ENCODE measurements around the gene RNU1-2. TPM values are rescaled to one million over a fixed set of nuclear protein-coding genes. Genes with fewer than 3 reads are reported as not detected.

The RNU1-2 gene
- total and polyA plus RNA-seq, 2 of the 4 experiments (the other 2 are of a cell fraction) = under 0.01 TPM; not detected in 1

- TF ChIP-seq MXI1 (IDR thresholded peaks at IDR 0.05; ENCODE audit: borderline replicate concordance, low read depth, low read length) = no peak
- no peak for TF ChIP-seq RCOR1 (IDR thresholded peaks at IDR 0.05; ENCODE audit: insufficient replicate concordance, low read length)
Measured at GRCh38 chr1:16905868-16906702, 10.3 kb downstream of the RNU1-2 start (continued).

GRCh38 chr1:16906873-16907272 lies 11.1 kb downstream of the RNU1-2 start:
- Histone ChIP-seq H3K9me1 (ENCODE audit: insufficient read depth, low read length) (peaks cover 5% of the 10 kb centered on the region), H2AFZ (replicated peaks; ENCODE audit: low read length, poor library complexity) (no peak overlapping the region), H3K4ac (ENCODE audit: low read depth, low read length) (no peak overlapping the region), H4K91ac (ENCODE audit: insufficient read depth, low read depth, low read length) (no peak overlapping the region), H3K18ac (ENCODE audit: low read depth, low read length) (no peak overlapping the region), H4K20me1 (ENCODE audit: insufficient read depth, low read length) (peaks cover 5% of the 10 kb centered on the region), H2BK15ac (ENCODE audit: low read depth, low read length) (no peak overlapping the region), H3K4me1 (ENCODE audit: control insufficient read depth, insufficient read depth, low read length) (peaks cover 9% of the 10 kb centered on the region), H3K9me3 (ENCODE audit: control insufficient read depth, insufficient read depth, low read length) (no peaks in the 10 kb centered on the region), H2AK5ac (ENCODE audit: low read depth, low read length) (no peak overlapping the region), H3K56ac (ENCODE audit: extremely low read depth, insufficient read depth, low read length) (no peak overlapping the region), H2BK5ac (ENCODE audit: low read depth, low read length, poor library complexity, severe bottlenecking) (no peak overlapping the region), H3K23ac (ENCODE audit: low read depth, low read length) (no peak overlapping the region), H3K27me3 (ENCODE audit: control insufficient read depth, insufficient read depth, low read length) (no peaks in the 10 kb centered on the region), H3K27ac (ENCODE audit: insufficient read depth, low read length) (no peak overlapping the region), H2BK120ac (ENCODE audit: low read depth, low read length) (no peak overlapping the region), H3K36me3 (ENCODE audit: control insufficient read depth, insufficient read depth, low read length) (no peaks in the 10 kb centered on the region), H3K4me2 (ENCODE audit: low read depth, low read length) (no peak overlapping the region), H2AK9ac (replicated peaks; ENCODE audit: low read depth, low read length, poor library complexity) (no peak overlapping the region), H3K79me1 (ENCODE audit: low read depth in 1 of 2, low read length in 2 of 2) (no peaks in the 10 kb centered on the region), H3K14ac (replicated peaks; ENCODE audit: low read depth, low read length) (no peak overlapping the region), H2BK20ac (ENCODE audit: low read depth, low read length) (no peak overlapping the region), H3K9ac (ENCODE audit: low read depth, low read length) (no peak overlapping the region), H4K8ac (ENCODE audit: low read depth in 2 of 2, low read length in 2 of 2) (no peak overlapping the region), H4K5ac (ENCODE audit: low read depth, low read length) (no peak overlapping the region), H3K4me3 (ENCODE audit: insufficient read depth, low read depth, low read length) (no peak overlapping the region)
- DNase-seq (no peak), ATAC-seq (ENCODE audit: low read depth) (no peak)
- TF ChIP-seq MAFK (IDR thresholded peaks at IDR 0.05; ENCODE audit: low read depth, low read length) (no peak), MXI1 (IDR thresholded peaks at IDR 0.05; ENCODE audit: borderline replicate concordance, low read depth, low read length) (no peak), CTCF (conservative IDR thresholded peaks at IDR 0.05; ENCODE audit: low read depth, low read length) (no peak)
- BruUV-seq (replicated peaks) = no TSS peak
- ChIA-PET CTCF (no interaction called here), POLR2A (ENCODE audit: unreplicated experiment) (no interaction called here)
- intact Hi-C loops (cut with micrococcal nuclease) = no loop called here
- in situ Hi-C loops (cut with MboI; ENCODE audit: low sequenced_read_pairs) = no loop called here
- dilution Hi-C loops (cut with HindIII; ENCODE audit: low sequenced_read_pairs, unreplicated experiment) = no loop called here
- WGBS, 2 experiments (ENCODE audit: extremely low coverage in 2 of 2, insufficient read length in 1 of 2) = 83% methylated on average over 1 of the region's 4 CpGs; no CpG with 5 or more reads in 1 of the 2 experiments
